PC-9 (cell line): ENCODE measurements around the gene TREML4.

Experiments
- CTCF ChIP-seq: fragments of 200-600 bp; sonication (generic); conservative IDR thresholded peaks from 2 replicates; pipeline ENCODE4 v1.6.1; 2017; ENCODE audit warnings: mixed run types, antibody characterized with exemption, mild to moderate bottlenecking, moderate library complexity
- EZH2 ChIP-seq: fragments of 200-600 bp; sonication (generic); IDR thresholded peaks from 2 replicates; pipeline ENCODE4 v1.8.0; 2017; ENCODE audit warnings: antibody characterized with exemption, low read depth

- TF ChIP-seq CTCF: no peak
- TF ChIP-seq EZH2: no peak
These were observed 1.4 kb upstream of the TREML4 start for GRCh38 chr6:41226752-41227151.
